GM12874 (cell line): Measurements from ENCODE around the gene PRRT1.

Source experiments
- CTCF ChIP-seq: IDR thresholded peaks from 2 replicates; pipeline ENCODE4 v1.5.1; 2011; ENCODE audit warnings: low read depth, mild to moderate bottlenecking, control low read depth, low read length, moderate library complexity; ENCODE audit not compliant: insufficient read depth

Gene PRRT1

GRCh38 chr6:32132110-32132509 is 19.6 kb downstream of the PRRT1 start:
- no peak for TF ChIP-seq CTCF

- TF ChIP-seq CTCF: no peak
These were observed 20.2 kb downstream of the PRRT1 start for GRCh38 chr6:32131439-32131948.

GRCh38 chr6:32129297-32130088 is 22.2 kb downstream of the PRRT1 start:
- no peak for TF ChIP-seq CTCF

- no peak for TF ChIP-seq CTCF
These were observed 22.9 kb downstream of the PRRT1 start for GRCh38 chr6:32128751-32129296.

- TF ChIP-seq CTCF: no peak
These were observed 23.8 kb downstream of the PRRT1 start, which contains the start of gene ATF6B for GRCh38 chr6:32127717-32128592. ATF6B (minus strand) TSS chr6:32128246; CDS start chr6:32128207, 39 bp downstream.

- TF ChIP-seq CTCF: no peak
These were observed 24.4 kb downstream of the PRRT1 start for GRCh38 chr6:32127409-32127716.

- TF ChIP-seq CTCF: no peak
These were observed 24.9 kb downstream of the PRRT1 start for GRCh38 chr6:32126880-32127279.
